Activated CD4-positive, alpha-beta T cell treated with anti-CD3 and anti-CD28 coated beads, Interleukin-2, amount 10 ng/mL, durations not matched to agents 7 days and 5 days (primary cell): ENCODE results near the gene CEP43. TPM values are rescaled to one million over a fixed set of nuclear protein-coding genes. Genes with fewer than 3 reads are reported as not detected.

Experiments used
- CTCF ChIA-PET: fragments of 350-600 bp; sonication (Branson Sonifier 250); formaldehyde crosslinking; loops from one replicate; lab custom pipeline; 2021; ENCODE audit warnings: antibody characterized with exemption; lab: Charles Lee
- POLR2A ChIA-PET: fragments of 350-600 bp; sonication (Branson Sonifier 250); formaldehyde crosslinking; loops from one replicate; lab custom pipeline; 2021; ENCODE audit warnings: antibody characterized with exemption; lab: Charles Lee
- DNase-seq: peaks from one replicate; pipeline ENCODE4 v3.0.0-alpha.2; 2020
- H3K27ac Mint-ChIP-seq: one replicate; pipeline ENCODE4 v1.8.0; 2021; ENCODE audit warnings: mild to moderate bottlenecking, moderate library complexity, mixed read lengths
- H3K27me3 Mint-ChIP-seq: one replicate; pipeline ENCODE4 v1.8.0; 2021; ENCODE audit warnings: mixed read lengths
- H3K36me3 Mint-ChIP-seq: one replicate; pipeline ENCODE4 v1.8.0; 2021; ENCODE audit warnings: low read depth, mixed read lengths
- H3K4me1 Mint-ChIP-seq: one replicate; pipeline ENCODE4 v1.8.0; 2021; ENCODE audit warnings: mixed read lengths
- H3K4me3 Mint-ChIP-seq: one replicate; pipeline ENCODE4 v1.8.0; 2021; ENCODE audit warnings: mild to moderate bottlenecking, moderate library complexity, mixed read lengths
- H3K9me3 Mint-ChIP-seq: one replicate; pipeline ENCODE4 v1.8.0; 2021; ENCODE audit warnings: mixed read lengths
- total RNA-seq, 2 experiments: library from RNA; stranded (reverse); gene quantifications; one replicate each; pipeline ENCODE4 v1.2.3, GENCODE V29; 2021

CEP43 gene
- total RNA-seq, 2 experiments from 2014 or later: 20.9 to 23.5 TPM

GRCh38 chr6:166998256-166999144, 697 bp upstream of the CEP43 start:
- Mint-ChIP-seq H3K27ac (peak overlapping the region; percentile 87), H3K36me3 (peaks cover 26% of the 10 kb centered on the region), H3K4me1 (peaks cover 34% of the 10 kb centered on the region), H3K27me3 (no peaks in the 10 kb centered on the region), H3K9me3 (no peaks in the 10 kb centered on the region), H3K4me3 (peak overlapping the region; percentile 91)
- POLR2A ChIA-PET: no interaction called here
- CTCF ChIA-PET: interaction anchor here (0.9 to 4.2 kb wide), 6 partner anchors 9 to 143 kb away, joined by 3 to 15 read pairs (median 4); no protein-coding TSS in a partner anchor
- peak; percentile 15 for DNase-seq

- ChIA-PET POLR2A (no interaction called here), CTCF (interaction anchor here (1.0 to 4.2 kb wide), 6 partner anchors 10 to 47 kb away, joined by 3 to 15 read pairs (median 4); no protein-coding TSS in a partner anchor)
- peak overlapping the region; percentile 91 for H3K4me3 Mint-ChIP-seq
- H3K27ac Mint-ChIP-seq: peak overlapping the region; percentile 83
- no peaks in the 10 kb centered on the region for H3K9me3 Mint-ChIP-seq
- peaks cover 31% of the 10 kb centered on the region for H3K4me1 Mint-ChIP-seq
- peaks cover 21% of the 10 kb centered on the region for H3K36me3 Mint-ChIP-seq
- H3K27me3 Mint-ChIP-seq: no peaks in the 10 kb centered on the region
- DNase-seq: no peak
Observed at GRCh38 chr6:166999884-167000253, 672 bp downstream of the CEP43 start.

GRCh38 chr6:167000759-167001158, 1.6 kb downstream of the CEP43 start:
- Mint-ChIP-seq H3K4me3 (peak overlapping the region; percentile 91), H3K27me3 (no peaks in the 10 kb centered on the region), H3K27ac (no peak overlapping the region), H3K9me3 (no peaks in the 10 kb centered on the region), H3K36me3 (peaks cover 25% of the 10 kb centered on the region), H3K4me1 (peaks cover 26% of the 10 kb centered on the region)
- CTCF ChIA-PET: interaction anchor here (1.2 to 4.2 kb wide), 3 partner anchors 10 to 14 kb away, joined by 3 to 15 read pairs (median 4); no protein-coding TSS in a partner anchor
- POLR2A ChIA-PET: no interaction called here
- no peak for DNase-seq

GRCh38 chr6:167005350-167006159, 6.4 kb downstream of the CEP43 start:
- CTCF ChIA-PET: interaction anchor here (1.0 kb wide), 1 partner anchor 16 kb away, joined by 5 read pairs; no protein-coding TSS in a partner anchor

GRCh38 chr6:167007985-167008384, 8.8 kb downstream of the CEP43 start:
- DNase-seq: no peak
- ChIA-PET POLR2A (no interaction called here), CTCF (no interaction called here)
- Mint-ChIP-seq H3K9me3 (no peaks in the 10 kb centered on the region), H3K27ac (no peak overlapping the region), H3K27me3 (no peaks in the 10 kb centered on the region), H3K4me1 (peaks cover 2% of the 10 kb centered on the region), H3K4me3 (no peak overlapping the region), H3K36me3 (peaks cover 48% of the 10 kb centered on the region)

More at GRCh38 chr6:167005350-167006159, 6.4 kb downstream of the CEP43 start:
- Mint-ChIP-seq H3K9me3 (no peaks in the 10 kb centered on the region), H3K4me3 (no peak overlapping the region), H3K36me3 (peaks cover 44% of the 10 kb centered on the region), H3K27ac (no peak overlapping the region), H3K4me1 (peaks cover 15% of the 10 kb centered on the region), H3K27me3 (no peaks in the 10 kb centered on the region)
- POLR2A ChIA-PET: no interaction called here
- no peak for DNase-seq

GRCh38 chr6:167013067-167013466, 13.9 kb downstream of the CEP43 start:
- H3K4me1 Mint-ChIP-seq: peaks cover 3% of the 10 kb centered on the region
- no peak overlapping the region for H3K4me3 Mint-ChIP-seq
- peaks cover 43% of the 10 kb centered on the region for H3K36me3 Mint-ChIP-seq
- no peaks in the 10 kb centered on the region for H3K27me3 Mint-ChIP-seq
- ChIA-PET POLR2A (no interaction called here), CTCF (interaction anchor here (1.3 to 2.5 kb wide), 2 partner anchors 10 to 32 kb away, joined by 3 to 8 read pairs; no protein-coding TSS in a partner anchor)
- H3K27ac Mint-ChIP-seq: no peak overlapping the region
- no peak for DNase-seq
- no peaks in the 10 kb centered on the region for H3K9me3 Mint-ChIP-seq

- CTCF ChIA-PET: interaction anchor here (1.1 kb wide), 1 partner anchor 14 kb away, joined by 4 read pairs; no protein-coding TSS in a partner anchor
- Mint-ChIP-seq H3K27ac (peak overlapping the region; percentile 69), H3K9me3 (no peaks in the 10 kb centered on the region), H3K36me3 (peaks cover 43% of the 10 kb centered on the region), H3K4me3 (no peak overlapping the region), H3K4me1 (peaks cover 2% of the 10 kb centered on the region), H3K27me3 (no peaks in the 10 kb centered on the region)
- no peak for DNase-seq
- POLR2A ChIA-PET: no interaction called here
Observed at GRCh38 chr6:167013946-167014345, 14.7 kb downstream of the CEP43 start.

GRCh38 chr6:167015302-167015701, 16.1 kb downstream of the CEP43 start:
- Mint-ChIP-seq H3K4me1 (peaks cover 2% of the 10 kb centered on the region), H3K9me3 (no peaks in the 10 kb centered on the region), H3K4me3 (no peak overlapping the region), H3K27ac (no peak overlapping the region), H3K36me3 (peaks cover 39% of the 10 kb centered on the region), H3K27me3 (no peaks in the 10 kb centered on the region)
- ChIA-PET CTCF (no interaction called here), POLR2A (no interaction called here)
- DNase-seq: no peak

- no peaks in the 10 kb centered on the region for H3K9me3 Mint-ChIP-seq
- no peaks in the 10 kb centered on the region for H3K4me1 Mint-ChIP-seq
- DNase-seq: no peak
- H3K4me3 Mint-ChIP-seq: no peak overlapping the region
- H3K36me3 Mint-ChIP-seq: peaks cover 20% of the 10 kb centered on the region
- H3K27me3 Mint-ChIP-seq: no peaks in the 10 kb centered on the region
- POLR2A ChIA-PET: no interaction called here
- H3K27ac Mint-ChIP-seq: no peak overlapping the region
- CTCF ChIA-PET: no interaction called here
Observed at GRCh38 chr6:167020206-167020605, 21.0 kb downstream of the CEP43 start.

- DNase-seq: no peak
- ChIA-PET POLR2A (no interaction called here), CTCF (no interaction called here)
- Mint-ChIP-seq H3K27ac (no peak overlapping the region), H3K4me3 (no peak overlapping the region), H3K9me3 (no peaks in the 10 kb centered on the region), H3K36me3 (peaks cover 34% of the 10 kb centered on the region), H3K4me1 (no peaks in the 10 kb centered on the region), H3K27me3 (no peaks in the 10 kb centered on the region)
Observed at GRCh38 chr6:167027308-167027707, 28.1 kb downstream of the CEP43 start.

- H3K4me3 Mint-ChIP-seq: no peak overlapping the region
- POLR2A ChIA-PET: no interaction called here
- H3K27ac Mint-ChIP-seq: no peak overlapping the region
- no peaks in the 10 kb centered on the region for H3K4me1 Mint-ChIP-seq
- peaks cover 34% of the 10 kb centered on the region for H3K36me3 Mint-ChIP-seq
- no peaks in the 10 kb centered on the region for H3K27me3 Mint-ChIP-seq
- H3K9me3 Mint-ChIP-seq: no peaks in the 10 kb centered on the region
- CTCF ChIA-PET: no interaction called here
- DNase-seq: no peak
Observed at GRCh38 chr6:167027772-167028171, 28.6 kb downstream of the CEP43 start.

GRCh38 chr6:167030222-167031072, 31.2 kb downstream of the CEP43 start:
- Mint-ChIP-seq H3K4me3 (no peak overlapping the region), H3K27me3 (no peaks in the 10 kb centered on the region), H3K4me1 (no peaks in the 10 kb centered on the region), H3K9me3 (no peaks in the 10 kb centered on the region), H3K36me3 (peaks cover 47% of the 10 kb centered on the region), H3K27ac (no peak overlapping the region)
- ChIA-PET CTCF (interaction anchor here (1.0 kb wide), 1 partner anchor 10 kb away, joined by 3 read pairs; no protein-coding TSS in a partner anchor), POLR2A (no interaction called here)
- DNase-seq: no peak
